Hematopoietic multipotent progenitor cell treated with erythropoietin and hydrocortisone succinate and interleukin-3 and kit ligand, for 17 days (in vitro differentiated cells): ENCODE results near the gene ZSWIM5.
"Not testable (repeated sequence)": the region's sequence is repeated elsewhere in the genome, so short reads cannot be mapped to it uniquely, and the experiment has no call there.

Experiments used
- DNase-seq: peaks from one replicate; pipeline ENCODE4 v3.0.0-alpha.2; 2015; ENCODE audit warnings: low spot score

The ZSWIM5 gene

GRCh38 chr1:45205910-45206721 lies at the start of gene ZSWIM5:
Gene ZSWIM5 (minus strand): TSS chr1:45206605. CDS start chr1:45206350, 255 bp downstream.
- no peak for DNase-seq

GRCh38 chr1:45254490-45254889 lies 48.1 kb upstream of the ZSWIM5 start:
- no peak for DNase-seq

GRCh38 chr1:45250544-45250943 lies 44.1 kb upstream of the ZSWIM5 start:
- no peak for DNase-seq

- DNase-seq: not testable (repeated sequence)
Measured at GRCh38 chr1:45248004-45248403, 41.6 kb upstream of the ZSWIM5 start.

GRCh38 chr1:45246760-45247159 lies 40.4 kb upstream of the ZSWIM5 start:
- DNase-seq: no peak

- DNase-seq: not testable (repeated sequence)
Measured at GRCh38 chr1:45246359-45246758, 40.0 kb upstream of the ZSWIM5 start.

- no peak for DNase-seq
Measured at GRCh38 chr1:45244660-45245059, 38.3 kb upstream of the ZSWIM5 start.

GRCh38 chr1:45243476-45244343 lies 37.3 kb upstream of the ZSWIM5 start:
- DNase-seq: no peak

GRCh38 chr1:45238846-45239245 lies 32.4 kb upstream of the ZSWIM5 start:
- no peak for DNase-seq

- no peak for DNase-seq
Measured at GRCh38 chr1:45236136-45236535, 29.7 kb upstream of the ZSWIM5 start.

GRCh38 chr1:45230537-45230936 lies 24.1 kb upstream of the ZSWIM5 start:
- no peak for DNase-seq

GRCh38 chr1:45225598-45225997 lies 19.2 kb upstream of the ZSWIM5 start:
- no peak for DNase-seq

GRCh38 chr1:45223710-45224109 lies 17.3 kb upstream of the ZSWIM5 start:
- not testable (repeated sequence) for DNase-seq

GRCh38 chr1:45221716-45222115 lies 15.3 kb upstream of the ZSWIM5 start:
- no peak for DNase-seq

- no peak for DNase-seq
Measured at GRCh38 chr1:45216861-45217260, 10.5 kb upstream of the ZSWIM5 start.

- DNase-seq: no peak
Measured at GRCh38 chr1:45216200-45216541, 9.8 kb upstream of the ZSWIM5 start.

GRCh38 chr1:45215485-45216199 lies 9.2 kb upstream of the ZSWIM5 start:
- no peak for DNase-seq

- DNase-seq: no peak
Measured at GRCh38 chr1:45213892-45214291, 7.5 kb upstream of the ZSWIM5 start.

GRCh38 chr1:45211076-45211475 lies 4.7 kb upstream of the ZSWIM5 start:
- DNase-seq: no peak

- DNase-seq: no peak
Measured at GRCh38 chr1:45206808-45207623, 611 bp upstream of the ZSWIM5 start.

GRCh38 chr1:45205011-45205909 lies 1.1 kb downstream of the ZSWIM5 start:
- no peak for DNase-seq
